HCT116 (cell line): ENCODE measurements around the gene CWC27. TPM values are rescaled to one million over a fixed set of nuclear protein-coding genes. Genes with fewer than 3 reads are reported as not detected.

Source experiments
- ATAC-seq: fragments of 200-7000 bp; cut with Tn5 transposase; 2 replicates; pipeline ENCODE4 v1.9.1; 2020; ENCODE audit warnings: mild to moderate bottlenecking, moderate library complexity
- BruUV-seq: library from RNA; stranded (reverse); fragments of 400-500 nt; replicated peaks from 2 replicates; lab custom pipeline; 2021; lab: Mats Ljungman, UMichigan
- CTCF ChIA-PET: fragments of 300-600 bp; sonication (Branson Sonifier 250); formaldehyde crosslinking; loops from one replicate; lab custom pipeline; 2021; ENCODE audit warnings: antibody characterized with exemption; lab: Charles Lee
- POLR2A ChIA-PET: fragments of 300-600, 350-600 bp; sonication (Branson Sonifier 250); formaldehyde crosslinking; loops from one replicate; lab custom pipeline; 2021; ENCODE audit warnings: antibody characterized with exemption; lab: Charles Lee
- RAD21 ChIA-PET, 2 experiments: fragments of 300-600 bp; sonication (Branson Sonifier 250); formaldehyde crosslinking; loops; one replicate each; lab custom pipeline; 2023; ENCODE audit warnings: low total read pairs in 2 of 2; ENCODE audit not compliant: uncharacterized antibody in 2 of 2, unreplicated experiment in 2 of 2, low non-redundant PET in 1 of 2; lab: Charles Lee
- DNase-seq: peaks from one replicate; pipeline ENCODE4 v3.0.0-alpha.2; 2010; ENCODE audit warnings: low read depth, low spot score
- H2AFZ ChIP-seq: fragments of 200-600 bp; shearing (Covaris generic), sonication (generic); 2 replicates; pipeline ENCODE4 v1.6.1; 2017; ENCODE audit warnings: low read depth, mixed run types, mixed read lengths, antibody characterized with exemption, low read length; ENCODE audit not compliant: poor library complexity, severe bottlenecking
- H3K27ac ChIP-seq: 2 replicates; pipeline ENCODE4 v1.5.1; 2012; ENCODE audit warnings: low read depth, low read length
- H3K27me3 ChIP-seq: fragments of 200-600 bp; sonication (generic); 2 replicates; pipeline ENCODE4 v1.6.1; 2016; ENCODE audit warnings: mixed run types, low read length, mixed read lengths; ENCODE audit not compliant: insufficient read depth
- H3K36me3 ChIP-seq, 2 experiments: fragments of 200-500 bp in 1 of 2; fragments of 200-600 bp in 1 of 2; sonication (Bioruptor generic) in 1 of 2; sonication (generic) in 1 of 2; 2 replicates each; pipeline versions ENCODE4 v1.5.1 to v1.6.1; 2014 to 2016; ENCODE audit warnings: low read length in 2 of 2, inconsistent platforms in 1 of 2, mixed read lengths in 1 of 2, mixed run types in 1 of 2; ENCODE audit not compliant: insufficient read depth in 2 of 2, control insufficient read depth in 1 of 2
- H3K4me1 ChIP-seq, 2 experiments: fragments of 200-600 bp in 1 of 2; sonication (generic) in 1 of 2; 2 replicates each; pipeline versions ENCODE4 v1.5.1 to v1.6.1; 2012 to 2017; ENCODE audit warnings: low read length in 2 of 2, inconsistent platforms in 1 of 2, mild to moderate bottlenecking in 1 of 2, mixed read lengths in 1 of 2, mixed run types in 1 of 2, moderate library complexity in 1 of 2; ENCODE audit not compliant: insufficient read depth in 2 of 2, control insufficient read depth in 1 of 2
- H3K4me2 ChIP-seq: fragments of 200-600 bp; sonication (generic); 2 replicates; pipeline ENCODE4 v1.6.1; 2017; ENCODE audit warnings: mixed run types, low read length, mixed read lengths
- H3K4me3 ChIP-seq, 2 experiments: fragments of 200-600 bp in 1 of 2; sonication (generic) in 1 of 2; replicated peaks in 1 of 2; 2 replicates each; pipeline ENCODE4 v1.5.1; 2011 to 2016; ENCODE audit warnings: low read length in 2 of 2, control low read depth in 1 of 2, low read depth in 1 of 2, mild to moderate bottlenecking in 1 of 2, mixed read lengths in 1 of 2, mixed run types in 1 of 2
- H3K79me2 ChIP-seq: fragments of 200-600 bp; sonication (generic); 2 replicates; pipeline ENCODE4 v1.6.1; 2017; ENCODE audit warnings: mild to moderate bottlenecking, mixed run types, low read length, moderate library complexity, mixed read lengths; ENCODE audit not compliant: insufficient read depth
- H3K9ac ChIP-seq: fragments of 200-600 bp; sonication (generic); 2 replicates; pipeline ENCODE4 v1.6.1; 2016; ENCODE audit warnings: low read length, mixed read lengths
- H3K9me2 ChIP-seq: fragments of 200-600 bp; sonication (generic), shearing (Covaris generic); 2 replicates; pipeline ENCODE4 v1.6.1; 2017; ENCODE audit warnings: mixed run types, mild to moderate bottlenecking, moderate library complexity; ENCODE audit not compliant: insufficient read depth
- H3K9me3 ChIP-seq, 2 experiments: fragments of 200-500 bp in 1 of 2; fragments of 200-600 bp in 1 of 2; sonication (Bioruptor generic) in 1 of 2; sonication (generic) in 1 of 2; 2 replicates each; pipeline ENCODE4 v1.6.1; 2014 to 2017; ENCODE audit warnings: low read length in 2 of 2, mixed read lengths in 2 of 2, inconsistent platforms in 1 of 2, low read depth in 1 of 2, mild to moderate bottlenecking in 1 of 2, mixed run types in 1 of 2, moderate library complexity in 1 of 2; ENCODE audit not compliant: control insufficient read depth in 1 of 2, insufficient read depth in 1 of 2
- H4K20me1 ChIP-seq: fragments of 200-600 bp; sonication (generic), shearing (Covaris generic); 2 replicates; pipeline ENCODE4 v1.6.1; 2017; ENCODE audit warnings: mixed run types, mild to moderate bottlenecking, moderate library complexity; ENCODE audit not compliant: insufficient read depth
- CEBPB ChIP-seq: IDR thresholded peaks from 2 replicates; pipeline ENCODE4 v1.6.1; 2012; ENCODE audit warnings: low read depth
- EGR1 ChIP-seq: IDR thresholded peaks from 2 replicates; pipeline ENCODE4 v1.6.1; 2012; ENCODE audit warnings: low read depth
- ELF1 ChIP-seq: IDR thresholded peaks from 2 replicates; pipeline ENCODE4 v1.6.1; 2012; ENCODE audit warnings: low read depth, borderline replicate concordance
- EZH2phosphoT487 ChIP-seq: fragments of 200-600 bp; IDR thresholded peaks from 2 replicates; pipeline ENCODE4 v1.6.1; 2018; ENCODE audit warnings: antibody characterized with exemption, borderline replicate concordance
- FOSL1 ChIP-seq: IDR thresholded peaks from 2 replicates; pipeline ENCODE4 v1.6.1; 2012; ENCODE audit warnings: low read depth
- JUND ChIP-seq: IDR thresholded peaks from 2 replicates; pipeline ENCODE4 v1.6.1; 2012
- POLR2AphosphoS5 ChIP-seq: IDR thresholded peaks from 2 replicates; pipeline ENCODE4 v1.6.1; 2011; ENCODE audit warnings: mild to moderate bottlenecking, low read depth, low read length, moderate library complexity
- RAD21 ChIP-seq: IDR thresholded peaks from 2 replicates; pipeline ENCODE4 v1.6.1; 2012; ENCODE audit warnings: low read depth, mild to moderate bottlenecking
- SIN3A ChIP-seq: IDR thresholded peaks from 2 replicates; pipeline ENCODE4 v1.6.1; 2012; ENCODE audit warnings: low read depth
- SP1 ChIP-seq: IDR thresholded peaks from 2 replicates; pipeline ENCODE4 v1.6.1; 2012; ENCODE audit warnings: low read depth
- SRF ChIP-seq: IDR thresholded peaks from 2 replicates; pipeline ENCODE4 v1.6.1; 2012; ENCODE audit warnings: low read depth
- TCF7L2 ChIP-seq: IDR thresholded peaks from 2 replicates; pipeline ENCODE4 v1.7.0; 2011; ENCODE audit warnings: borderline replicate concordance, inconsistent platforms; ENCODE audit not compliant: insufficient read depth, insufficient read length; ENCODE audit errors: extremely low read depth
- YY1 ChIP-seq: IDR thresholded peaks from 2 replicates; pipeline ENCODE4 v1.6.1; 2011; ENCODE audit warnings: low read length, low read depth, moderate library complexity, mild to moderate bottlenecking; ENCODE audit not compliant: insufficient replicate concordance; ENCODE audit errors: extremely low read depth
- ZFX ChIP-seq: fragments of 450-650 bp; IDR thresholded peaks from 2 replicates; pipeline ENCODE4 v1.6.1; 2017
- intact Hi-C: fragments of 100-400 bp; cut with micrococcal nuclease; formaldehyde crosslinking; loops from 2 replicates; pipeline ENCODE4 v1.10.0; 2022
- total RNA-seq: library from RNA; stranded (reverse); gene quantifications from one replicate; pipeline ENCODE4 v1.2.1, GENCODE V29; 2021; ENCODE audit not compliant: unreplicated experiment
- TF ChIP-seq, protein P1 (sequence below): IDR thresholded peaks from 2 replicates; pipeline ENCODE4 v1.6.1; 2012; ENCODE audit warnings: low read depth
- TF ChIP-seq, protein P2 (sequence below): IDR thresholded peaks from 2 replicates; pipeline ENCODE4 v1.6.1; 2012
- TF ChIP-seq, protein P3 (sequence below): IDR thresholded peaks from 2 replicates; pipeline ENCODE4 v1.6.1; 2011; ENCODE audit warnings: mild to moderate bottlenecking, low read length, moderate library complexity; ENCODE audit not compliant: insufficient replicate concordance; ENCODE audit errors: extremely low read depth

The CWC27 gene
- total RNA-seq, 1 experiment from 2014 or later: 29.1 TPM

GRCh38 chr5:64746446-64746845 is 22.3 kb upstream of the CWC27 start:
- Histone ChIP-seq H3K9ac (no peak overlapping the region), H3K9me3 (no peaks in the 10 kb centered on the region), H3K27ac (no peak overlapping the region), H3K4me2 (no peak overlapping the region), H2AFZ (no peak overlapping the region)
- BruUV-seq: no TSS peak
- TF ChIP-seq, protein P1, sequence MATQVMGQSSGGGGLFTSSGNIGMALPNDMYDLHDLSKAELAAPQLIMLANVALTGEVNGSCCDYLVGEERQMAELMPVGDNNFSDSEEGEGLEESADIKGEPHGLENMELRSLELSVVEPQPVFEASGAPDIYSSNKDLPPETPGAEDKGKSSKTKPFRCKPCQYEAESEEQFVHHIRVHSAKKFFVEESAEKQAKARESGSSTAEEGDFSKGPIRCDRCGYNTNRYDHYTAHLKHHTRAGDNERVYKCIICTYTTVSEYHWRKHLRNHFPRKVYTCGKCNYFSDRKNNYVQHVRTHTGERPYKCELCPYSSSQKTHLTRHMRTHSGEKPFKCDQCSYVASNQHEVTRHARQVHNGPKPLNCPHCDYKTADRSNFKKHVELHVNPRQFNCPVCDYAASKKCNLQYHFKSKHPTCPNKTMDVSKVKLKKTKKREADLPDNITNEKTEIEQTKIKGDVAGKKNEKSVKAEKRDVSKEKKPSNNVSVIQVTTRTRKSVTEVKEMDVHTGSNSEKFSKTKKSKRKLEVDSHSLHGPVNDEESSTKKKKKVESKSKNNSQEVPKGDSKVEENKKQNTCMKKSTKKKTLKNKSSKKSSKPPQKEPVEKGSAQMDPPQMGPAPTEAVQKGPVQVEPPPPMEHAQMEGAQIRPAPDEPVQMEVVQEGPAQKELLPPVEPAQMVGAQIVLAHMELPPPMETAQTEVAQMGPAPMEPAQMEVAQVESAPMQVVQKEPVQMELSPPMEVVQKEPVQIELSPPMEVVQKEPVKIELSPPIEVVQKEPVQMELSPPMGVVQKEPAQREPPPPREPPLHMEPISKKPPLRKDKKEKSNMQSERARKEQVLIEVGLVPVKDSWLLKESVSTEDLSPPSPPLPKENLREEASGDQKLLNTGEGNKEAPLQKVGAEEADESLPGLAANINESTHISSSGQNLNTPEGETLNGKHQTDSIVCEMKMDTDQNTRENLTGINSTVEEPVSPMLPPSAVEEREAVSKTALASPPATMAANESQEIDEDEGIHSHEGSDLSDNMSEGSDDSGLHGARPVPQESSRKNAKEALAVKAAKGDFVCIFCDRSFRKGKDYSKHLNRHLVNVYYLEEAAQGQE: no peak
- TF ChIP-seq ZFX (no peak), ELF1 (no peak), SP1 (no peak), TCF7L2 (no peak), YY1 (no peak), SRF (no peak), EZH2phosphoT487 (no peak), RAD21 (no peak), CEBPB (no peak), EGR1 (no peak), POLR2AphosphoS5 (no peak), SIN3A (no peak), FOSL1 (no peak), JUND (no peak)
- TF ChIP-seq, protein P2, sequence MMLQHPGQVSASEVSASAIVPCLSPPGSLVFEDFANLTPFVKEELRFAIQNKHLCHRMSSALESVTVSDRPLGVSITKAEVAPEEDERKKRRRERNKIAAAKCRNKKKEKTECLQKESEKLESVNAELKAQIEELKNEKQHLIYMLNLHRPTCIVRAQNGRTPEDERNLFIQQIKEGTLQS: no peak
- TF ChIP-seq, protein P3, sequence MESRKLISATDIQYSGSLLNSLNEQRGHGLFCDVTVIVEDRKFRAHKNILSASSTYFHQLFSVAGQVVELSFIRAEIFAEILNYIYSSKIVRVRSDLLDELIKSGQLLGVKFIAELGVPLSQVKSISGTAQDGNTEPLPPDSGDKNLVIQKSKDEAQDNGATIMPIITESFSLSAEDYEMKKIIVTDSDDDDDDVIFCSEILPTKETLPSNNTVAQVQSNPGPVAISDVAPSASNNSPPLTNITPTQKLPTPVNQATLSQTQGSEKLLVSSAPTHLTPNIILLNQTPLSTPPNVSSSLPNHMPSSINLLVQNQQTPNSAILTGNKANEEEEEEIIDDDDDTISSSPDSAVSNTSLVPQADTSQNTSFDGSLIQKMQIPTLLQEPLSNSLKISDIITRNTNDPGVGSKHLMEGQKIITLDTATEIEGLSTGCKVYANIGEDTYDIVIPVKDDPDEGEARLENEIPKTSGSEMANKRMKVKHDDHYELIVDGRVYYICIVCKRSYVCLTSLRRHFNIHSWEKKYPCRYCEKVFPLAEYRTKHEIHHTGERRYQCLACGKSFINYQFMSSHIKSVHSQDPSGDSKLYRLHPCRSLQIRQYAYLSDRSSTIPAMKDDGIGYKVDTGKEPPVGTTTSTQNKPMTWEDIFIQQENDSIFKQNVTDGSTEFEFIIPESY: no peak
- TF ChIP-seq, all 23 proteins: peak for 0
- H3K9me2 ChIP-seq: no peaks in the 10 kb centered on the region
- ChIA-PET CTCF (no interaction called here), POLR2A (no interaction called here), RAD21 (no interaction called here)
- intact Hi-C loops: no loop called here
- ATAC-seq (no peak), DNase-seq (no peak)
- H3K79me2 ChIP-seq: peaks cover 3% of the 10 kb centered on the region; the same call in 1 of the 2 replicates
- H3K4me3 ChIP-seq: no peak overlapping the region
- H3K4me1 ChIP-seq: no peaks in the 10 kb centered on the region
- H3K27me3 ChIP-seq: no peaks in the 10 kb centered on the region
- H4K20me1 ChIP-seq: no peaks in the 10 kb centered on the region
- no peaks in the 10 kb centered on the region for H3K36me3 ChIP-seq
